ENCODE measurements around the gene TMBIM1.

The TMBIM1 gene

GRCh38 chr2:218259099-218259961 is 33.0 kb downstream of the TMBIM1 start:
- peak in 2 of 51 donors; percentile 17 to 53 for DNase-seq

- peak in 6 of 51 donors; percentile 7 to 35 (median 20) for DNase-seq
These were observed 34.8 kb downstream of the TMBIM1 start for GRCh38 chr2:218257390-218257981.

- no peak for DNase-seq
These were observed 35.5 kb downstream of the TMBIM1 start for GRCh38 chr2:218256612-218257350.

- DNase-seq, result no peak
These were observed 36.9 kb downstream of the TMBIM1 start for GRCh38 chr2:218255446-218255845.

GRCh38 chr2:218253232-218253625 is 39.1 kb downstream of the TMBIM1 start:
- no peak for DNase-seq

- peak in 2 of 51 donors; percentile 22 to 55 for DNase-seq
These were observed 39.6 kb downstream of the TMBIM1 start for GRCh38 chr2:218252509-218253231.

GRCh38 chr2:218249691-218250090 is 42.6 kb downstream of the TMBIM1 start:
- no peak for DNase-seq

- DNase-seq, result no peak
These were observed 47.1 kb downstream of the TMBIM1 start for GRCh38 chr2:218245214-218245613.

- DNase-seq, result no peak
These were observed 47.6 kb downstream of the TMBIM1 start for GRCh38 chr2:218244665-218245064.

GRCh38 chr2:218244204-218244603 is 48.1 kb downstream of the TMBIM1 start:
- DNase-seq, result no peak

- no peak for DNase-seq
These were observed 53.4 kb downstream of the TMBIM1 start for GRCh38 chr2:218238887-218239286.

- no peak for DNase-seq
These were observed 55.5 kb downstream of the TMBIM1 start for GRCh38 chr2:218236829-218237228.

GRCh38 chr2:218235017-218235416 is 57.3 kb downstream of the TMBIM1 start:
- DNase-seq, result no peak

- no peak for DNase-seq
These were observed 57.8 kb downstream of the TMBIM1 start for GRCh38 chr2:218234521-218234920.

- no peak for DNase-seq
These were observed 58.8 kb downstream of the TMBIM1 start for GRCh38 chr2:218233543-218233942.

GRCh38 chr2:218230882-218231281 is 61.4 kb downstream of the TMBIM1 start:
- DNase-seq, result no peak

- no peak for DNase-seq
These were observed 62.5 kb downstream of the TMBIM1 start for GRCh38 chr2:218229851-218230250.

GRCh38 chr2:218229239-218229638 is 63.1 kb downstream of the TMBIM1 start:
- peak in 1 of 51 donors; percentile 11 for DNase-seq

- DNase-seq, result no peak
These were observed 63.8 kb downstream of the TMBIM1 start for GRCh38 chr2:218228366-218229090.

- DNase-seq, result no peak
These were observed 65.4 kb downstream of the TMBIM1 start for GRCh38 chr2:218226903-218227302.
